Esophagus muscularis mucosa (tissue), 4 donors: ENCODE results near the gene TENM3. TPM values are rescaled to one million over a fixed set of nuclear protein-coding genes. Genes with fewer than 3 reads are reported as not detected.

Experiments
- DNase-seq: peaks from one replicate; pipeline ENCODE4 v3.0.0-alpha.2; 2017; ENCODE audit errors: extremely low spot score
- H3K27ac ChIP-seq, 4 donors: fragments of 200-600 bp; sonication (generic); replicated peaks in 1 of 4; 1 replicate in 3 of 4; 2 replicates in 1 of 4; pipeline ENCODE4 v1.5.1; 2016 to 2019; ENCODE audit warnings: mild to moderate bottlenecking in 1 of 4
- H3K27me3 ChIP-seq, 4 donors: fragments of 200-600 bp; sonication (generic); one replicate each; pipeline versions ENCODE4 v1.5.1 to v1.6.0; 2016 to 2019
- H3K36me3 ChIP-seq, 4 donors: fragments of 200-600 bp; sonication (generic); one replicate each; pipeline ENCODE4 v1.5.1; 2016 to 2019
- H3K4me1 ChIP-seq, 4 donors: fragments of 200-600 bp; sonication (generic); one replicate each; pipeline ENCODE4 v1.5.1; 2016 to 2019
- H3K4me3 ChIP-seq, 4 donors: fragments of 200-600 bp; sonication (generic); 1 replicate in 2 of 4; 2 replicates in 2 of 4; pipeline ENCODE4 v1.5.1; 2016 to 2019; ENCODE audit warnings: mild to moderate bottlenecking in 4 of 4, moderate library complexity in 1 of 4
- H3K9me3 ChIP-seq, 4 donors: fragments of 200-600 bp; sonication (generic); 1 replicate in 3 of 4; 2 replicates in 1 of 4; pipeline ENCODE4 v1.5.1; 2016 to 2019
- CTCF ChIP-seq, 3 experiments: fragments of 200-600 bp in 2 of 3; fragments of 450-650 bp in 1 of 3; sonication (generic) in 2 of 3; IDR thresholded peaks; one replicate each; pipeline ENCODE4 v1.5.1; 2017 to 2019; ENCODE audit warnings: antibody characterized with exemption in 3 of 3, mild to moderate bottlenecking in 2 of 3, moderate library complexity in 1 of 3
- EP300 ChIP-seq: sonication (generic); formaldehyde crosslinking; IDR thresholded peaks from one replicate; pipeline ENCODE4 v1.6.1; 2017; ENCODE audit warnings: antibody characterized with exemption
- POLR2A ChIP-seq: fragments of 450-650 bp; IDR thresholded peaks from one replicate; pipeline ENCODE4 v1.6.1; 2017; ENCODE audit warnings: antibody characterized with exemption, moderate library complexity, mild to moderate bottlenecking, low read depth
- POLR2AphosphoS5 ChIP-seq, 2 donors: sonication (generic); formaldehyde crosslinking; IDR thresholded peaks; one replicate each; pipeline ENCODE4 v1.6.1; 2017; ENCODE audit warnings: antibody characterized with exemption in 2 of 2
- WGBS: methylation state at CpG from one replicate; pipeline ENCODE4 v1.1.5; 2018; 5-methylcytosine and 5-hydroxymethylcytosine counted together
- intact Hi-C: fragments of 100-400 bp; cut with DNase I; formaldehyde crosslinking; loops from one replicate; pipeline ENCODE4 v1.15.1; 2023
- total RNA-seq, 4 donors: library from RNA; depleted of rRNA; stranded (reverse); fragments of >200 nt; gene quantifications; one replicate each; pipeline versions ENCODE4 v1.1.0 to v1.2.1, GENCODE V29; 2016

TENM3 gene
- total RNA-seq, 4 donors from 2014 or later = 16.2 to 30.5 (median 28.3) TPM

GRCh38 chr4:182786991-182787390 lies 543.8 kb downstream of the TENM3 start:
- intact Hi-C loops = no loop called here
- TF ChIP-seq EP300 = no peak
- no peak for TF ChIP-seq POLR2A
- no peak for TF ChIP-seq CTCF (IDR thresholded peaks at IDR 0.05)
- TF ChIP-seq POLR2AphosphoS5 (IDR thresholded peaks at IDR 0.05) = no peak

GRCh38 chr4:182788201-182788600 lies 545.0 kb downstream of the TENM3 start:
- WGBS = 78% methylated on average over 7 of the region's 7 CpGs
- H3K9me3 ChIP-seq = no peaks in the 10 kb centered on the region
- no peaks in the 10 kb centered on the region for H3K27me3 ChIP-seq
- no peak for DNase-seq
- no peak overlapping the region for H3K4me3 ChIP-seq
- no peak overlapping the region for H3K27ac ChIP-seq
- intact Hi-C loops = no loop called here
- H3K36me3 ChIP-seq = peaks cover 0 to 36% (median 12%) of the 10 kb centered on the region in 4 donors
- TF ChIP-seq POLR2AphosphoS5 (IDR thresholded peaks at IDR 0.05) = no peak
- no peak for TF ChIP-seq CTCF (IDR thresholded peaks at IDR 0.05)
- no peak for TF ChIP-seq POLR2A
- TF ChIP-seq EP300 = no peak
- peaks cover 0 to 5% (median 2%) of the 10 kb centered on the region in 4 donors for H3K4me1 ChIP-seq

More at GRCh38 chr4:182786991-182787390, 543.8 kb downstream of the TENM3 start:
- H3K4me3 ChIP-seq = no peak overlapping the region
- H3K36me3 ChIP-seq = peaks cover 0 to 24% (median 7%) of the 10 kb centered on the region in 4 donors
- no peaks in the 10 kb centered on the region for H3K27me3 ChIP-seq
- H3K9me3 ChIP-seq = no peaks in the 10 kb centered on the region
- no peak for DNase-seq
- peaks cover 0 to 5% (median 2%) of the 10 kb centered on the region in 4 donors for H3K4me1 ChIP-seq
- no peak overlapping the region for H3K27ac ChIP-seq
- WGBS = 81% methylated on average over 6 of the region's 6 CpGs

- Histone ChIP-seq H3K27me3 (no peaks in the 10 kb centered on the region), H3K9me3 (no peaks in the 10 kb centered on the region), H3K4me1 (peaks cover 0 to 5% (median 2%) of the 10 kb centered on the region in 4 donors), H3K4me3 (no peak overlapping the region), H3K27ac (no peak overlapping the region), H3K36me3 (peaks cover 0 to 45% (median 14%) of the 10 kb centered on the region in 4 donors)
- TF ChIP-seq CTCF (IDR thresholded peaks at IDR 0.05) = no peak
- no peak for TF ChIP-seq POLR2AphosphoS5 (IDR thresholded peaks at IDR 0.05)
- TF ChIP-seq EP300 = no peak
- no peak for TF ChIP-seq POLR2A
- DNase-seq = no peak
- intact Hi-C loops = no loop called here
- 90% methylated on average over 7 of the region's 7 CpGs for WGBS
Measured at GRCh38 chr4:182789529-182789928, 546.3 kb downstream of the TENM3 start.

GRCh38 chr4:182795446-182796238 lies 552.4 kb downstream of the TENM3 start:
- peaks cover 0 to 46% (median 15%) of the 10 kb centered on the region in 4 donors for H3K36me3 ChIP-seq
- 70% methylated on average over 6 of the region's 6 CpGs for WGBS
- H3K4me1 ChIP-seq = no peaks in the 10 kb centered on the region
- no peaks in the 10 kb centered on the region for H3K27me3 ChIP-seq
- DNase-seq = no peak
- no peak overlapping the region for H3K27ac ChIP-seq
- intact Hi-C loops = no loop called here
- TF ChIP-seq CTCF (IDR thresholded peaks at IDR 0.05) (no peak), POLR2A (no peak), EP300 (no peak), POLR2AphosphoS5 (IDR thresholded peaks at IDR 0.05) (no peak)
- no peak overlapping the region for H3K4me3 ChIP-seq
- no peaks in the 10 kb centered on the region for H3K9me3 ChIP-seq
